Vagina (tissue), 2 donors: Measurements from ENCODE around the gene WWOX.

Experiments used
- POLR2A ChIP-seq, 2 donors: fragments of 450-650 bp; IDR thresholded peaks; one replicate each; pipeline ENCODE4 v1.6.1; 2017; ENCODE audit warnings: antibody characterized with exemption in 2 of 2, mild to moderate bottlenecking in 2 of 2, moderate library complexity in 2 of 2
- POLR2AphosphoS5 ChIP-seq, 2 donors: sonication (generic); formaldehyde crosslinking; IDR thresholded peaks; one replicate each; pipeline ENCODE4 v1.9.0; 2017; ENCODE audit warnings: antibody characterized with exemption in 2 of 2, mild to moderate bottlenecking in 2 of 2, low read depth in 1 of 2; ENCODE audit not compliant: insufficient read depth in 1 of 2
- TF ChIP-seq, protein P1 (sequence below), 3 experiments: fragments of 450-650 bp in 2 of 3; fragments of 200-600 bp in 1 of 3; sonication (generic) in 1 of 3; IDR thresholded peaks; one replicate each; pipeline ENCODE4 v1.5.1; 2017 to 2019; ENCODE audit warnings: antibody characterized with exemption in 3 of 3, mild to moderate bottlenecking in 2 of 3, moderate library complexity in 2 of 3

DNA sequence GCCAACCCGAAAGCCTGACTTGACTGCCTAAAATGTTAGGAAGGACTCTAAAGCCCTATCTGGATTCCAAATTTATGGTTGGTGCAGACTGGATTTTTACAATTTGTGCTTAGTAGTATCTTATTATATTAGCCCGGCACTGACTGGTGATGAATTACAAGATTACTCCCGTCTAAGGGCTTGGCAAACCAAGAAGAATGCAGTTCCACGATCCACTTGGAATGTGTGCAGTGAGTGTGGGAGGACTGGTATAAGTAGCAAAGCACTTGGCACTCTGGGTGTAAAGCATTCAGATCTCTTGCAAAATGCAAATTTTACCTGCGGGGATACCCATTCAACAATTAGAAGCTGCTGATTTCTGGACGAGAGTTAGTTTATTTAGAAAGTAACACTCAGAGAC lies 961.7 kb downstream of the WWOX start:
- TF ChIP-seq, protein P1, sequence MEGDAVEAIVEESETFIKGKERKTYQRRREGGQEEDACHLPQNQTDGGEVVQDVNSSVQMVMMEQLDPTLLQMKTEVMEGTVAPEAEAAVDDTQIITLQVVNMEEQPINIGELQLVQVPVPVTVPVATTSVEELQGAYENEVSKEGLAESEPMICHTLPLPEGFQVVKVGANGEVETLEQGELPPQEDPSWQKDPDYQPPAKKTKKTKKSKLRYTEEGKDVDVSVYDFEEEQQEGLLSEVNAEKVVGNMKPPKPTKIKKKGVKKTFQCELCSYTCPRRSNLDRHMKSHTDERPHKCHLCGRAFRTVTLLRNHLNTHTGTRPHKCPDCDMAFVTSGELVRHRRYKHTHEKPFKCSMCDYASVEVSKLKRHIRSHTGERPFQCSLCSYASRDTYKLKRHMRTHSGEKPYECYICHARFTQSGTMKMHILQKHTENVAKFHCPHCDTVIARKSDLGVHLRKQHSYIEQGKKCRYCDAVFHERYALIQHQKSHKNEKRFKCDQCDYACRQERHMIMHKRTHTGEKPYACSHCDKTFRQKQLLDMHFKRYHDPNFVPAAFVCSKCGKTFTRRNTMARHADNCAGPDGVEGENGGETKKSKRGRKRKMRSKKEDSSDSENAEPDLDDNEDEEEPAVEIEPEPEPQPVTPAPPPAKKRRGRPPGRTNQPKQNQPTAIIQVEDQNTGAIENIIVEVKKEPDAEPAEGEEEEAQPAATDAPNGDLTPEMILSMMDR (IDR thresholded peaks at IDR 0.05), result no peak
- TF ChIP-seq POLR2A (IDR thresholded peaks at IDR 0.05) (no peak), POLR2AphosphoS5 (IDR thresholded peaks at IDR 0.05; ENCODE audit: insufficient read depth in 1 of 2, low read depth in 1 of 2) (no peak)
